ENCODE results near the gene RNF157. TPM values are rescaled to one million over a fixed set of nuclear protein-coding genes. Genes with fewer than 3 reads are reported as not detected.

RNF157 gene
- total and polyA plus RNA-seq, 2 experiments from 2014 or later: 5.0 to 8.6 TPM

DNA sequence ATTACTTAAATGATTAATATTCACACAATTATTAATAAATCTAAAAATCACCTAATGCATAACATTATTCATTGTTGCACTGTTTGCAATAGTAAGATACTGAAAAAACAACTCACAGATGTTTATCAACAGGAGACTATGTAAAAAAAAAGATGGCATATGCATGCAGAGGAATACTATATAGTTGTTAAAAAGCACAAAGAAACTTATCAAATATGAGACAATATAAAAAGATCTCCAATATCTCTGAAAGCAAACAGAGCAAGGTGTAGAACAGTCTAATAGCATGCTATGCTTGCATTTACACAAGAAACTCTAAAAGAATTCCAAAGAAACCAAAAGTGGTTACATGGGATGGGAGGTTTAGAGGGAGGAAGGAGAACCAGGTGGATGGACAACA is 3.7 kb downstream of the RNF157 start:
- TF ChIP-seq EZH2phosphoT487 (IDR thresholded peaks at IDR 0.05; ENCODE audit: low read depth, severe bottlenecking, unreplicated experiment): no peak
- TF ChIP-seq, protein P1, sequence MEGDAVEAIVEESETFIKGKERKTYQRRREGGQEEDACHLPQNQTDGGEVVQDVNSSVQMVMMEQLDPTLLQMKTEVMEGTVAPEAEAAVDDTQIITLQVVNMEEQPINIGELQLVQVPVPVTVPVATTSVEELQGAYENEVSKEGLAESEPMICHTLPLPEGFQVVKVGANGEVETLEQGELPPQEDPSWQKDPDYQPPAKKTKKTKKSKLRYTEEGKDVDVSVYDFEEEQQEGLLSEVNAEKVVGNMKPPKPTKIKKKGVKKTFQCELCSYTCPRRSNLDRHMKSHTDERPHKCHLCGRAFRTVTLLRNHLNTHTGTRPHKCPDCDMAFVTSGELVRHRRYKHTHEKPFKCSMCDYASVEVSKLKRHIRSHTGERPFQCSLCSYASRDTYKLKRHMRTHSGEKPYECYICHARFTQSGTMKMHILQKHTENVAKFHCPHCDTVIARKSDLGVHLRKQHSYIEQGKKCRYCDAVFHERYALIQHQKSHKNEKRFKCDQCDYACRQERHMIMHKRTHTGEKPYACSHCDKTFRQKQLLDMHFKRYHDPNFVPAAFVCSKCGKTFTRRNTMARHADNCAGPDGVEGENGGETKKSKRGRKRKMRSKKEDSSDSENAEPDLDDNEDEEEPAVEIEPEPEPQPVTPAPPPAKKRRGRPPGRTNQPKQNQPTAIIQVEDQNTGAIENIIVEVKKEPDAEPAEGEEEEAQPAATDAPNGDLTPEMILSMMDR (IDR thresholded peaks at IDR 0.05; ENCODE audit: poor library complexity): no peak
- TF ChIP-seq EZH2 (IDR thresholded peaks at IDR 0.05; ENCODE audit: borderline replicate concordance): no peak

DNA sequence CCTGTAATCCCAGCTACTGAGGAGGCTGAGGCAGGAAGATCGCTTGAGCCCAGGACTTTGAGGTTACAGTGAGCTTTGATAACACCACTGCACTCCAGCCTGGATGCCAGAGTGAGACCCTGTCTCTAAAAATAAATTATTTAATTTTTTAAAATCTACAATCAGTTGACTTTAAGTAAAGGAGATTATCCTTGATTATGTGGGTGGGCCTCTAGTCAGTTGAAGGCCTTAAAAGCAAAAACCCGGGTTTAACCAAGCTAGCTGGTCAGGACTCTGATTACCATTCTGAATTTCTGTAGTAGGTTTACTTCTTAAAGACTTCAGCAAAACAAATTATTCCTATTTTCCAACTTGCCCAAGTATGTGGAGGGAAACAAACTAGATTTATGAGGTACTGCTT is 4.4 kb downstream of the RNF157 start:
- no peak for DNase-seq (ENCODE audit: low spot score)
- Histone ChIP-seq H3K27me3 (peaks cover 3% of the 10 kb centered on the region), H3K9me2 (replicated peaks; ENCODE audit: insufficient read depth) (no peaks in the 10 kb centered on the region), H3K36me3 (replicated peaks; ENCODE audit: insufficient read depth, low read depth) (no peaks in the 10 kb centered on the region), H3K27ac (no peak overlapping the region), H3K79me2 (no peaks in the 10 kb centered on the region), H3K4me1 (ENCODE audit: insufficient read depth) (peaks cover 5% of the 10 kb centered on the region), H3K4me3 (no peak overlapping the region), H4K20me1 (ENCODE audit: insufficient read depth, poor library complexity, severe bottlenecking) (no peaks in the 10 kb centered on the region), H3K4me2 (no peak overlapping the region), H3K9me3 (ENCODE audit: low read depth) (no peaks in the 10 kb centered on the region), H2AFZ (no peak overlapping the region)
- TF ChIP-seq, protein P1 (IDR thresholded peaks at IDR 0.05; ENCODE audit: poor library complexity): no peak
- TF ChIP-seq EZH2phosphoT487 (IDR thresholded peaks at IDR 0.05; ENCODE audit: low read depth, severe bottlenecking, unreplicated experiment) (no peak), EZH2 (IDR thresholded peaks at IDR 0.05; ENCODE audit: borderline replicate concordance) (no peak)
- 65% methylated on average over 2 of the region's 2 CpGs for WGBS (ENCODE audit: low lambda C conversion rate, missing lambda C conversion rate)

More for the DNA sequence above, 3.7 kb downstream of the RNF157 start:
- Histone ChIP-seq H3K79me2 (peaks cover under 1% of the 10 kb centered on the region), H3K9me2 (replicated peaks; ENCODE audit: insufficient read depth) (no peaks in the 10 kb centered on the region), H3K4me2 (no peak overlapping the region), H2AFZ (no peak overlapping the region), H3K4me1 (ENCODE audit: insufficient read depth) (peaks cover 8% of the 10 kb centered on the region), H3K9me3 (ENCODE audit: low read depth) (no peaks in the 10 kb centered on the region), H3K27me3 (peaks cover 3% of the 10 kb centered on the region), H3K4me3 (no peak overlapping the region), H4K20me1 (ENCODE audit: insufficient read depth, poor library complexity, severe bottlenecking) (no peaks in the 10 kb centered on the region), H3K36me3 (replicated peaks; ENCODE audit: insufficient read depth, low read depth) (no peaks in the 10 kb centered on the region), H3K27ac (no peak overlapping the region)
- DNase-seq (ENCODE audit: low spot score): no peak

DNA sequence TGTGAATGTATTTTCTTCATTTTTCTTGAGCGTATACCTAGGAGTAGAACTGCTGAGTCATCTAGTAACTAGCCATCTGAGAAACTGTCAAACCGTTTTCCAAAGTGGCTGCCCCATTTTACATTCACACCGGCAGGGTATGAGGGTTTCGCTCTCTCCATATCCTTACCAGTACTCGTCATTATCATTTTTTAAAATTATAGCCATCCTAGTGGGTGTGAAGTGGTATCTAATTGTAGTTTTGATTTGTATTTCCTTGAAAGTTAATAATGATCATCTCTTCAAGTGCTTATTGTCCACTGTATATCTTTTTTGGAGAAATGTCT is 6.0 kb downstream of the RNF157 start:
- H4K20me1 ChIP-seq (ENCODE audit: insufficient read depth, poor library complexity, severe bottlenecking): no peaks in the 10 kb centered on the region
- H3K4me3 ChIP-seq: no peak overlapping the region
- H3K9me3 ChIP-seq (ENCODE audit: low read depth): no peaks in the 10 kb centered on the region
- H3K9me2 ChIP-seq (replicated peaks; ENCODE audit: insufficient read depth): no peaks in the 10 kb centered on the region
- WGBS (ENCODE audit: low lambda C conversion rate, missing lambda C conversion rate): 88% methylated on average over 5 of the region's 5 CpGs
- no peak overlapping the region for H3K4me2 ChIP-seq
- no peaks in the 10 kb centered on the region for H3K79me2 ChIP-seq
- H3K27ac ChIP-seq: no peak overlapping the region
- H3K27me3 ChIP-seq: peaks cover 3% of the 10 kb centered on the region
- no peak for DNase-seq (ENCODE audit: low spot score)
- no peak overlapping the region for H2AFZ ChIP-seq
- H3K4me1 ChIP-seq (ENCODE audit: insufficient read depth): no peaks in the 10 kb centered on the region
- no peaks in the 10 kb centered on the region for H3K36me3 ChIP-seq (replicated peaks; ENCODE audit: insufficient read depth, low read depth)
- TF ChIP-seq, protein P1 (IDR thresholded peaks at IDR 0.05; ENCODE audit: poor library complexity): no peak
- no peak for TF ChIP-seq EZH2phosphoT487 (IDR thresholded peaks at IDR 0.05; ENCODE audit: low read depth, severe bottlenecking, unreplicated experiment)
- no peak for TF ChIP-seq EZH2 (IDR thresholded peaks at IDR 0.05; ENCODE audit: borderline replicate concordance)

All from hepatocyte (in vitro differentiated cells).